ENCODE results near the gene IQSEC1. TPM values are rescaled to one million over a fixed set of nuclear protein-coding genes. Genes with fewer than 3 reads are reported as not detected.

Gene IQSEC1
- total RNA-seq, 1 experiment from 2014 or later: 13.3 TPM

DNA sequence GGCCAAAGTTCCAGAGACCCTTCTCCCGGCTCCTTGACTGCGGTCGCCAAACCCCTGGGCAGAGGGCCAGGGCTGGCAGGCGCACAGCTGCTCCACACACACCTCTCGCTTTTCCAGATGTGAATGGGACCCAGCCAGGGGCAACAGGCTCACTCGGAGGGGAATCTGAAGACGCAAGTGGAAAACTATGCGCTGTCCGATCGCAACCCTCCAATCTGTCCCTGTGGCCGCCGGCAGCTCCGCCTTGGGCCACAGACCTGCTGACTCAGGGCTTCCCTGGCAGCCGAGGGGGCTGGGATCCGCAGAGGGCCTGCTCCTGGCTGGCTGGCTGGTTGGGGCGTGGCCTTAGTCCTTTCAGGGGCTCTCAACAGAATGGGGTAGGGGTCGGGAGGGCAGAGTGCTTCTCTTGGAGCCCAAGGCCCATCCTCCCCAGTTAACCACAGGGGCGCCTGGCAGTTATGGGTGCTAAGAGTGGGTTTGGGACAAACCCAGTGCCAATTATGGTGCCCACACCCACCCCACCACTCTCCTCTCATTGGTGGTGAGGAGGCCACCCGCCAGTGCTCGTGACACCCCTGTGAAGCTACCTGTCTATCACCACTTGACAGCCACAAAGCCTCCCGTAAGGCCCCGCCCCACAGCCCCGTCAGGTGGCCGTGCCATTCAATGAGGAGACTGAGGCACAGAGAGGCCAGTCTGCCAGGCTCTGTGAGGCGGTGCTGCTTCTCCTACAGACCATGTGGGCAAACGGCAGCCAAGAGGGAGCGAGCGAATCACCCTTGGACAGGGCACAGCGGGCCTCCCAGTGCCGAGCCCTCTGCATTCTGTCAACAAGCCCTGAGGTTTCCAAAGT is 53.8 kb downstream of the IQSEC1 start:
- CTCF ChIA-PET: interaction anchor here (1.2 kb wide), 1 partner anchor 52 kb away, joined by 3 read pairs; no protein-coding TSS in a partner anchor
- Mint-ChIP-seq H3K9me3 (ENCODE audit: low read depth, unreplicated experiment) (peaks cover 6% of the 10 kb centered on the region), H3K4me3 (ENCODE audit: low read depth, unreplicated experiment) (no peak overlapping the region), H3K4me1 (ENCODE audit: low read depth, unreplicated experiment) (peaks cover 41% of the 10 kb centered on the region), H3K27ac (ENCODE audit: unreplicated experiment) (no peak overlapping the region), H3K27me3 (ENCODE audit: unreplicated experiment) (peaks cover 18% of the 10 kb centered on the region), H3K36me3 (ENCODE audit: insufficient read depth, unreplicated experiment) (peaks cover 11% of the 10 kb centered on the region)
- no TSS peak for BruUV-seq (replicated peaks)
- intact Hi-C loops (cut with micrococcal nuclease; ENCODE audit: unreplicated experiment): no loop called here
- TF ChIP-seq, protein P1, sequence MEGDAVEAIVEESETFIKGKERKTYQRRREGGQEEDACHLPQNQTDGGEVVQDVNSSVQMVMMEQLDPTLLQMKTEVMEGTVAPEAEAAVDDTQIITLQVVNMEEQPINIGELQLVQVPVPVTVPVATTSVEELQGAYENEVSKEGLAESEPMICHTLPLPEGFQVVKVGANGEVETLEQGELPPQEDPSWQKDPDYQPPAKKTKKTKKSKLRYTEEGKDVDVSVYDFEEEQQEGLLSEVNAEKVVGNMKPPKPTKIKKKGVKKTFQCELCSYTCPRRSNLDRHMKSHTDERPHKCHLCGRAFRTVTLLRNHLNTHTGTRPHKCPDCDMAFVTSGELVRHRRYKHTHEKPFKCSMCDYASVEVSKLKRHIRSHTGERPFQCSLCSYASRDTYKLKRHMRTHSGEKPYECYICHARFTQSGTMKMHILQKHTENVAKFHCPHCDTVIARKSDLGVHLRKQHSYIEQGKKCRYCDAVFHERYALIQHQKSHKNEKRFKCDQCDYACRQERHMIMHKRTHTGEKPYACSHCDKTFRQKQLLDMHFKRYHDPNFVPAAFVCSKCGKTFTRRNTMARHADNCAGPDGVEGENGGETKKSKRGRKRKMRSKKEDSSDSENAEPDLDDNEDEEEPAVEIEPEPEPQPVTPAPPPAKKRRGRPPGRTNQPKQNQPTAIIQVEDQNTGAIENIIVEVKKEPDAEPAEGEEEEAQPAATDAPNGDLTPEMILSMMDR (IDR thresholded peaks at IDR 0.05; ENCODE audit: unreplicated experiment): no peak
- no peak for DNase-seq

DNA sequence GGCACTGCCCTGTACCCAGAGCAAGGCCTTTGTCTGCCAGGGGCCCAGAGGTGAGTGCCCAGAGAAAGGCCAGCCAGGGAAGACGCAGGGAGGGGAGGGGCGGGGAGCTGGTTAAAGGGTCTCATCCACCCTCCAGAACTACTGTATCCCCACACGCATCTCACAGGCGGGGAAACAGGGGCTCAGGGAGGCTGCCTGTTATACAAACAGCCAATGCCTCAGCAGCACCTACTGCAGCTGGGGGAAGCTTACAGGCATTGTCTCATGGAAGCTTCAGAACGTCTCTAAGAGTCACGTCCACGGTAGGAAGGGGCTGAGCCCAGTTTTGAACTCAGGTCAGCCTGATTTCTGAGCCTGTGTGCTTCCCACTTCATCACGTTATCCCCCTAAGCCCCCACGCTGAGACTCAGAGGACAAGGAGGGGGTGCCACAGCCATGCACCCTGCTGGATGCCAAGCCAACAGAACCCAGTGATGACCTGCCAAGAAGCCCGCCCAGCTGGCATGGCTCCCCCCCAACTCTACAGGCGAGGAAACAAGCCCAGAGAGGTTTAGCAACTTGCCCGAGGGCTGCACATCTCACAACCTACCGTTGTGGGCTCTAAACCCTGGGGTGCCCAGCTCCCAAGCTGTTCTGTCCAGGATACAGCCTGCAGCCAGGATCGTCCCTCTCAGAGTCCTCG is 54.5 kb downstream of the IQSEC1 start:
- Mint-ChIP-seq H3K27ac (ENCODE audit: unreplicated experiment) (no peak overlapping the region), H3K36me3 (ENCODE audit: insufficient read depth, unreplicated experiment) (peaks cover 11% of the 10 kb centered on the region), H3K4me3 (ENCODE audit: low read depth, unreplicated experiment) (no peak overlapping the region), H3K27me3 (ENCODE audit: unreplicated experiment) (peaks cover 18% of the 10 kb centered on the region), H3K4me1 (ENCODE audit: low read depth, unreplicated experiment) (peaks cover 34% of the 10 kb centered on the region), H3K9me3 (ENCODE audit: low read depth, unreplicated experiment) (peaks cover 3% of the 10 kb centered on the region)
- TF ChIP-seq, protein P1 (IDR thresholded peaks at IDR 0.05; ENCODE audit: unreplicated experiment): no peak
- DNase-seq: no peak
- BruUV-seq (replicated peaks): no TSS peak
- CTCF ChIA-PET: interaction anchor here (1.2 kb wide), 1 partner anchor 51 kb away, joined by 3 read pairs; no protein-coding TSS in a partner anchor
- intact Hi-C loops (cut with micrococcal nuclease; ENCODE audit: unreplicated experiment): no loop called here

DNA sequence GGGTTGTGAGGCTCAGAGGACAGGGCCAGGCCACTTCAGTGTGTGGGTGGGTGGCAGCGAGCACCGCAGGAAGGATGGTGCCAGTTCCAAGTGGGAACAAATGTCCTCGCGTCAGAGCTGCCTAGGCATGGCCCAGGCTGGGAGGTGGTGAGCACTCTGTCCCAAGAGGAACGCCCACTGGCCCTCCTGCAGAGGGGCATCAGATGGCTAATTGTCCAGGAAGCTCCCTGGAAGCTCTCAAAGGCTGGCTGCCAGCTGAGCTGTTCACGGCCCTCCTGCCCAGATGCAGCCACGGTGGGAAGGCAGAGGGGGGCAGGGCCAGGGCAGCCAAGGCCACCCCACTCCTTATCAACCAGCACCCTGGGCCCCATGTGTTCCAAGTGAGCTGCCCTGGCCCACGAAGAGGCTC is 55.2 kb downstream of the IQSEC1 start:
- H3K4me3 Mint-ChIP-seq (ENCODE audit: low read depth, unreplicated experiment): no peak overlapping the region
- H3K27me3 Mint-ChIP-seq (ENCODE audit: unreplicated experiment): peaks cover 18% of the 10 kb centered on the region
- H3K4me1 Mint-ChIP-seq (ENCODE audit: low read depth, unreplicated experiment): peaks cover 29% of the 10 kb centered on the region
- TF ChIP-seq, protein P1 (IDR thresholded peaks at IDR 0.05; ENCODE audit: unreplicated experiment): no peak
- CTCF ChIA-PET: no interaction called here
- BruUV-seq (replicated peaks): no TSS peak
- peaks cover 3% of the 10 kb centered on the region for H3K9me3 Mint-ChIP-seq (ENCODE audit: low read depth, unreplicated experiment)
- intact Hi-C loops (cut with micrococcal nuclease; ENCODE audit: unreplicated experiment): no loop called here
- peaks cover 11% of the 10 kb centered on the region for H3K36me3 Mint-ChIP-seq (ENCODE audit: insufficient read depth, unreplicated experiment)
- no peak overlapping the region for H3K27ac Mint-ChIP-seq (ENCODE audit: unreplicated experiment)
- DNase-seq: no peak

DNA sequence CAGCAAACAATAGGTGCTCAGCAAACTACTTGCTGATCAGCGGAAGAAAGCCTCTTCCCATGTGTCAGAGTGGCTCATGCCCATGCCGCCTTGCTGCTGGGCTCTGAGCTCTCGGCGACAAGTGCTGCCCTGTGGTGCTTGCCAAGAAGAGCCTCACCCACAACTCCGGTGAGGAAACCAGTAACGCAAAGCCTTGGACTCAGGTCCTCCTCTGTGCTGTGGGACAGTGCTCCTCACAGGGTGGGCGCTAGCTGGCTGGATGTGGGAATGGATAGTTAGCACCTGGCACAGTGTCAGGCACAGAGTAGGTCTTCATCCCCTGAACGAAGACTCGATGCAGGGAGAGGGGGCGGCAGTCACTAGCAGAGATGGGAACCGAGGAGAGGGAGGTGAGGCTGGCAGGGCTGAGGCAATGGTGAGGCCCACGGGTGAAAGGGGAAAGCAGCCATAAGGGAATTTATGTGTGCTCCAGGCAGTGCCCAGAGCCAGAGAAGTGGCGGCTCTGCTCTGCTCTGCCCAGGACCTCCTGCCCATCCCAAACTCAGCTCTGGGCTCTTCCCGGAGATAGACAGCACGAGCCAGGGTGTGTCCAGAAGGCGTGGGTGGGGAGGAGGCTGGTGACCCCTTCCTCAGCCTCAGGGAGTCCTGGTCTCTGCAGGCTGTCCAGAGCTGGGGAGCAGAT is 55.7 kb downstream of the IQSEC1 start:
- H3K4me1 Mint-ChIP-seq (ENCODE audit: low read depth, unreplicated experiment): peaks cover 25% of the 10 kb centered on the region
- no TSS peak for BruUV-seq (replicated peaks)
- peaks cover 3% of the 10 kb centered on the region for H3K9me3 Mint-ChIP-seq (ENCODE audit: low read depth, unreplicated experiment)
- TF ChIP-seq, protein P1 (IDR thresholded peaks at IDR 0.05; ENCODE audit: unreplicated experiment): no peak
- CTCF ChIA-PET: no interaction called here
- DNase-seq: no peak
- H3K27ac Mint-ChIP-seq (ENCODE audit: unreplicated experiment): no peak overlapping the region
- H3K4me3 Mint-ChIP-seq (ENCODE audit: low read depth, unreplicated experiment): no peak overlapping the region
- intact Hi-C loops (cut with micrococcal nuclease; ENCODE audit: unreplicated experiment): no loop called here
- H3K36me3 Mint-ChIP-seq (ENCODE audit: insufficient read depth, unreplicated experiment): peaks cover 11% of the 10 kb centered on the region
- peaks cover 18% of the 10 kb centered on the region for H3K27me3 Mint-ChIP-seq (ENCODE audit: unreplicated experiment)
